SU-DHL-6 (cell line): ENCODE data around the gene MBL2.

ENCODE experiments used
- H2AFZ ChIP-seq: fragments of 200-600 bp; sonication (generic); 2 replicates; pipeline ENCODE4 v1.6.1; 2014; ENCODE audit warnings: low read depth, mild to moderate bottlenecking, moderate library complexity, mixed read lengths, antibody characterized with exemption, low read length; ENCODE audit not compliant: severe bottlenecking
- H3F3A ChIP-seq: fragments of 200-600 bp; shearing (Covaris generic); 2 replicates; pipeline ENCODE4 v1.6.0; 2016; ENCODE audit warnings: antibody characterized with exemption, mild to moderate bottlenecking; ENCODE audit not compliant: insufficient read depth
- H3K27ac ChIP-seq: fragments of 200-600 bp; sonication (generic); 2 replicates; pipeline ENCODE4 v1.5.1; 2016; ENCODE audit warnings: low read depth, mild to moderate bottlenecking, low read length, moderate library complexity, mixed read lengths
- H3K27me3 ChIP-seq: fragments of 200-600 bp; sonication (generic), shearing (Covaris generic); 2 replicates; pipeline ENCODE4 v1.6.0; 2014; ENCODE audit warnings: mild to moderate bottlenecking, low read length
- H3K36me3 ChIP-seq: fragments of 200-600 bp; sonication (generic); 2 replicates; pipeline ENCODE4 v1.6.1; 2014; ENCODE audit warnings: mild to moderate bottlenecking, low read length, mixed read lengths
- H3K4me2 ChIP-seq: fragments of 300-600, 200-600 bp; shearing (Covaris generic), sonication (generic); 2 replicates; pipeline ENCODE4 v1.6.0; 2014; ENCODE audit warnings: low read length, low read depth, mild to moderate bottlenecking; ENCODE audit not compliant: poor library complexity, severe bottlenecking
- H3K4me3 ChIP-seq: fragments of 200-600 bp; sonication (generic); 2 replicates; pipeline ENCODE4 v1.5.1; 2014; ENCODE audit warnings: antibody characterized with exemption, low read length, mild to moderate bottlenecking, mixed read lengths; ENCODE audit not compliant: insufficient read depth, poor library complexity, severe bottlenecking
- H3K79me2 ChIP-seq: fragments of 200-600 bp; sonication (generic); 2 replicates; pipeline ENCODE4 v1.6.1; 2014; ENCODE audit warnings: mild to moderate bottlenecking, low read length, moderate library complexity; ENCODE audit not compliant: insufficient read depth
- H3K9ac ChIP-seq: fragments of 200-600 bp; sonication (generic); 2 replicates; pipeline ENCODE4 v1.7.0; 2014; ENCODE audit warnings: mild to moderate bottlenecking, low read length
- H3K9me2 ChIP-seq: fragments of 200-600 bp; sonication (generic); replicated peaks from 2 replicates; pipeline ENCODE4 v1.6.1; 2014; ENCODE audit warnings: low read length; ENCODE audit not compliant: insufficient read depth
- H3K9me3 ChIP-seq: fragments of 200-600 bp; sonication (generic); 2 replicates; pipeline ENCODE4 v1.6.1; 2014; ENCODE audit warnings: low read length, mixed read lengths; ENCODE audit not compliant: insufficient read depth
- H4K20me1 ChIP-seq: fragments of 200-600 bp; sonication (generic); 2 replicates; pipeline ENCODE4 v1.6.1; 2014; ENCODE audit warnings: low read depth, mild to moderate bottlenecking, antibody characterized with exemption, low read length, moderate library complexity, mixed read lengths
- CTCF ChIP-seq: fragments of 200-600 bp; sonication (generic); IDR thresholded peaks from one replicate; pipeline ENCODE4 v1.5.1; 2017; ENCODE audit warnings: antibody characterized with exemption, mild to moderate bottlenecking, low read length, moderate library complexity; ENCODE audit not compliant: insufficient read depth, poor library complexity, severe bottlenecking
- EZH2phosphoT487 ChIP-seq: fragments of 200-600 bp; sonication (generic), shearing (Covaris generic); conservative IDR thresholded peaks from 2 replicates; pipeline ENCODE4 v1.6.1; 2018; ENCODE audit warnings: mild to moderate bottlenecking, antibody characterized with exemption, low read length, moderate library complexity, mixed read lengths

The MBL2 gene

DNA sequence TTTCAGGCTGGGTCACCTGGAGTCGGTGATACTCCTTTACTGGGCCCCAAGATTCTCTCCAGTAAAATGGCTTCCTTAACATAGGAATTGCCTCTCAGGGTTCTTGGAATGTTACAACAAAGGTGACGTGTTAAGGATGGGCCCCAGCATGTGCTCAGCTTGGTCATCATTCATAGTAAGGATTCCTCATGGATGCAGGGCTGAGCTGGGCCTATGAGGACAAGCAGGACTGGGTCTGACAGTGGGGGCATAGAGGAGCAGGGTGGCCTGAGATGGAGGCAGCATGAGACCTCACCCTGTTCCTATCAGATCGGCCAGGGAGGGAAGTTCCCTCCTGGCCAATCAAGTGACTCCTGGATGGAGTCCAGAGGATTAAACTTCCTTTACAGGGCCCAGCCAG lies 12.8 kb upstream of the MBL2 start:
- H3K9ac ChIP-seq, result no peak overlapping the region
- H4K20me1 ChIP-seq, result no peaks in the 10 kb centered on the region
- H3K36me3 ChIP-seq, result no peaks in the 10 kb centered on the region
- H3K9me2 ChIP-seq, result no peaks in the 10 kb centered on the region
- H3K79me2 ChIP-seq, result no peaks in the 10 kb centered on the region
- no peak overlapping the region for H3K4me3 ChIP-seq
- TF ChIP-seq EZH2phosphoT487 (no peak), CTCF (no peak)
- no peaks in the 10 kb centered on the region for H3K9me3 ChIP-seq
- no peak overlapping the region for H3K27ac ChIP-seq
- H3K27me3 ChIP-seq, result no peaks in the 10 kb centered on the region
- no peak overlapping the region for H2AFZ ChIP-seq
- H3F3A ChIP-seq, result no peaks in the 10 kb centered on the region
- H3K4me2 ChIP-seq, result no peak overlapping the region

DNA sequence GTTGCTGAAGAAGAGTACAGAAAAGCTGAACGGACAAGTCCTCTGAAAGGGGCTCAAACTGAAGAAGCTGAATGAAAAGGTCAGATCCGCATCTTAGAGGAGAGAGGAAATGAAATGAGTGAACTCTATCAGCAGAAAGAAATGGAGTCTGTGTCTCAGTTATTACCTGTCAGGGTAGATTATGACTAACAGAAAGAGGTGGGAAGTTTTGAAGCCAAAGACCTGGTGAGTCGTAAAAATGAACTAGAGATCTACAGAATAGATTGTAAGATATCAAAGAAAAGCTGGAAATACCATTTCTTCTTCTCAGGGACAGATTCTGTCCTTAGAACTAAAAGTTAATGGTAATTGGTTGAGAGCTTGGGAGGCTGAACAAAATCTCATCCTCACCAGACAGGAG lies 11.1 kb upstream of the MBL2 start:
- no peaks in the 10 kb centered on the region for H3K27me3 ChIP-seq
- no peaks in the 10 kb centered on the region for H4K20me1 ChIP-seq
- no peaks in the 10 kb centered on the region for H3K9me3 ChIP-seq
- H3F3A ChIP-seq, result no peaks in the 10 kb centered on the region
- H3K9ac ChIP-seq, result no peak overlapping the region
- TF ChIP-seq CTCF (no peak), EZH2phosphoT487 (no peak)
- H3K9me2 ChIP-seq, result no peaks in the 10 kb centered on the region
- H3K27ac ChIP-seq, result no peak overlapping the region
- H3K36me3 ChIP-seq, result no peaks in the 10 kb centered on the region
- no peak overlapping the region for H2AFZ ChIP-seq
- H3K4me3 ChIP-seq, result no peak overlapping the region
- H3K79me2 ChIP-seq, result no peaks in the 10 kb centered on the region
- H3K4me2 ChIP-seq, result no peak overlapping the region

GRCh38 chr10:52782554-52782953 lies 10.0 kb upstream of the MBL2 start:
- Histone ChIP-seq H3K4me3 (no peak overlapping the region), H3K27me3 (no peaks in the 10 kb centered on the region), H3K9me3 (no peaks in the 10 kb centered on the region), H3K36me3 (no peaks in the 10 kb centered on the region), H4K20me1 (no peaks in the 10 kb centered on the region), H3F3A (no peaks in the 10 kb centered on the region), H3K79me2 (no peaks in the 10 kb centered on the region), H2AFZ (no peak overlapping the region), H3K4me2 (no peak overlapping the region), H3K9ac (no peak overlapping the region), H3K27ac (no peak overlapping the region), H3K9me2 (no peaks in the 10 kb centered on the region)
- TF ChIP-seq CTCF, result no peak
- no peak for TF ChIP-seq EZH2phosphoT487
